ENCODE data around the gene PLA2G6.

DNA sequence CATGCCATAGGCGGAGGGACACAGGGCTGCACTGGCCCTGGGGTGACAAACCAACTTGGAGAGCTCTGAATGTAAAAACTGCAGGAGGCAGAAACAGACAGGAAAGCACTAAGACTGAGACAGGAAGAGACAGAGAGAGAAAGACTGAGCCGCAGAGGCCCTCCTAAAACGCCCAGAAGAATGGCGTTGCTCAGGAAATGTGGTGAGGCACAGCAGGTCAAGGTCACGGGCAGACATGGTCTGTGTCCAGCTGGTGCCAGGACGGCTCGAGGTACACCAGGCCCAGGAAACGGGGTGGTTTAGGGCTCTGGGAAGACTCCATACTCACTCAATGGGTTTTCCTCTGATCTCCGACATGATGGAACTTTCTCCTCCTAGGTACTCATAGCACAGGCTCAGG, 49.3 kb upstream of the PLA2G6 start:
- TF ChIP-seq NFE2L1 (CRISPR knock-in tag; IDR thresholded peaks at IDR 0.05) (no peak), OVOL2 (CRISPR knock-in tag; IDR thresholded peaks at IDR 0.05; ENCODE audit: borderline replicate concordance) (no peak), MYBL2 (CRISPR knock-in tag; IDR thresholded peaks at IDR 0.05) (no peak), FOXJ3 (CRISPR knock-in tag; IDR thresholded peaks at IDR 0.05; ENCODE audit: borderline replicate concordance) (no peak), USF2 (CRISPR knock-in tag; IDR thresholded peaks at IDR 0.05) (no peak), TCF7 (CRISPR knock-in tag; IDR thresholded peaks at IDR 0.05; ENCODE audit: low read depth) (no peak), TEAD1 (CRISPR knock-in tag; IDR thresholded peaks at IDR 0.05) (no peak), CREB1 (CRISPR knock-in tag; IDR thresholded peaks at IDR 0.05) (no peak), TEAD4 (CRISPR knock-in tag; IDR thresholded peaks at IDR 0.05) (no peak), NR2C2 (CRISPR knock-in tag; IDR thresholded peaks at IDR 0.05) (no peak), IRF2 (CRISPR knock-in tag; IDR thresholded peaks at IDR 0.05; ENCODE audit: borderline replicate concordance, low read depth) (no peak)
- TF ChIP-seq, protein P1, sequence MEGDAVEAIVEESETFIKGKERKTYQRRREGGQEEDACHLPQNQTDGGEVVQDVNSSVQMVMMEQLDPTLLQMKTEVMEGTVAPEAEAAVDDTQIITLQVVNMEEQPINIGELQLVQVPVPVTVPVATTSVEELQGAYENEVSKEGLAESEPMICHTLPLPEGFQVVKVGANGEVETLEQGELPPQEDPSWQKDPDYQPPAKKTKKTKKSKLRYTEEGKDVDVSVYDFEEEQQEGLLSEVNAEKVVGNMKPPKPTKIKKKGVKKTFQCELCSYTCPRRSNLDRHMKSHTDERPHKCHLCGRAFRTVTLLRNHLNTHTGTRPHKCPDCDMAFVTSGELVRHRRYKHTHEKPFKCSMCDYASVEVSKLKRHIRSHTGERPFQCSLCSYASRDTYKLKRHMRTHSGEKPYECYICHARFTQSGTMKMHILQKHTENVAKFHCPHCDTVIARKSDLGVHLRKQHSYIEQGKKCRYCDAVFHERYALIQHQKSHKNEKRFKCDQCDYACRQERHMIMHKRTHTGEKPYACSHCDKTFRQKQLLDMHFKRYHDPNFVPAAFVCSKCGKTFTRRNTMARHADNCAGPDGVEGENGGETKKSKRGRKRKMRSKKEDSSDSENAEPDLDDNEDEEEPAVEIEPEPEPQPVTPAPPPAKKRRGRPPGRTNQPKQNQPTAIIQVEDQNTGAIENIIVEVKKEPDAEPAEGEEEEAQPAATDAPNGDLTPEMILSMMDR (IDR thresholded peaks at IDR 0.05) = no peak
- TF ChIP-seq, protein P2, sequence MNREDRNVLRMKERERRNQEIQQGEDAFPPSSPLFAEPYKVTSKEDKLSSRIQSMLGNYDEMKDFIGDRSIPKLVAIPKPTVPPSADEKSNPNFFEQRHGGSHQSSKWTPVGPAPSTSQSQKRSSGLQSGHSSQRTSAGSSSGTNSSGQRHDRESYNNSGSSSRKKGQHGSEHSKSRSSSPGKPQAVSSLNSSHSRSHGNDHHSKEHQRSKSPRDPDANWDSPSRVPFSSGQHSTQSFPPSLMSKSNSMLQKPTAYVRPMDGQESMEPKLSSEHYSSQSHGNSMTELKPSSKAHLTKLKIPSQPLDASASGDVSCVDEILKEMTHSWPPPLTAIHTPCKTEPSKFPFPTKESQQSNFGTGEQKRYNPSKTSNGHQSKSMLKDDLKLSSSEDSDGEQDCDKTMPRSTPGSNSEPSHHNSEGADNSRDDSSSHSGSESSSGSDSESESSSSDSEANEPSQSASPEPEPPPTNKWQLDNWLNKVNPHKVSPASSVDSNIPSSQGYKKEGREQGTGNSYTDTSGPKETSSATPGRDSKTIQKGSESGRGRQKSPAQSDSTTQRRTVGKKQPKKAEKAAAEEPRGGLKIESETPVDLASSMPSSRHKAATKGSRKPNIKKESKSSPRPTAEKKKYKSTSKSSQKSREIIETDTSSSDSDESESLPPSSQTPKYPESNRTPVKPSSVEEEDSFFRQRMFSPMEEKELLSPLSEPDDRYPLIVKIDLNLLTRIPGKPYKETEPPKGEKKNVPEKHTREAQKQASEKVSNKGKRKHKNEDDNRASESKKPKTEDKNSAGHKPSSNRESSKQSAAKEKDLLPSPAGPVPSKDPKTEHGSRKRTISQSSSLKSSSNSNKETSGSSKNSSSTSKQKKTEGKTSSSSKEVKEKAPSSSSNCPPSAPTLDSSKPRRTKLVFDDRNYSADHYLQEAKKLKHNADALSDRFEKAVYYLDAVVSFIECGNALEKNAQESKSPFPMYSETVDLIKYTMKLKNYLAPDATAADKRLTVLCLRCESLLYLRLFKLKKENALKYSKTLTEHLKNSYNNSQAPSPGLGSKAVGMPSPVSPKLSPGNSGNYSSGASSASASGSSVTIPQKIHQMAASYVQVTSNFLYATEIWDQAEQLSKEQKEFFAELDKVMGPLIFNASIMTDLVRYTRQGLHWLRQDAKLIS (CRISPR knock-in tag; IDR thresholded peaks at IDR 0.05; ENCODE audit: borderline replicate concordance) = no peak
